GM12878 (cell line): ENCODE results near the gene CIRBP. TPM values are rescaled to one million over a fixed set of nuclear protein-coding genes. Genes with fewer than 3 reads are reported as not detected.
A peak's percentile ranks its signal among the peaks of the same experiment; 100 is the strongest.

Source experiments
- ATAC-seq: fragments of 200-7000 bp; cut with Tn5 transposase; 3 replicates; pipeline ENCODE4 v1.9.1; 2020; ENCODE audit warnings: mild to moderate bottlenecking, moderate library complexity
- BruUV-seq: library from RNA; stranded (reverse); fragments of 400-500 nt; replicated peaks from 2 replicates; lab custom pipeline; 2021; lab: Mats Ljungman, UMichigan
- CTCF ChIA-PET: fragments of 300-600 bp; sonication (Branson Sonifier 250); formaldehyde crosslinking; extraction: SDS; loops from one replicate; lab custom pipeline; 2021; ENCODE audit warnings: inconsistent platforms; lab: Yijun Ruan, JAX
- POLR2A ChIA-PET: fragments of 350-600 bp; formaldehyde crosslinking; extraction: SDS; loops from one replicate; lab custom pipeline; 2021; ENCODE audit warnings: inconsistent platforms; lab: Charles Lee
- RAD21 ChIA-PET: fragments of 300-600 bp; sonication (Branson Sonifier 250); formaldehyde crosslinking; loops from one replicate; lab custom pipeline; 2023; ENCODE audit warnings: antibody characterized with exemption; ENCODE audit not compliant: unreplicated experiment; lab: Charles Lee
- SMC1A ChIA-PET: fragments of 300-600 bp; sonication (Branson Sonifier 250); formaldehyde crosslinking; loops from one replicate; lab custom pipeline; 2023; ENCODE audit not compliant: unreplicated experiment, uncharacterized antibody; lab: Charles Lee
- DNase-seq: peaks from one replicate; pipeline ENCODE4 v3.0.0-alpha.2; 2011; ENCODE audit warnings: low read depth, low spot score
- FAIRE-seq: peaks from 3 replicates; lab custom pipeline; 2011; peaks lifted over from hg19 to GRCh38; lab: Jason Lieb, UNC
- H2AFZ ChIP-seq: 2 replicates; pipeline ENCODE4 v1.6.0; 2011; ENCODE audit warnings: low read depth, low read length, control low read depth; ENCODE audit not compliant: control insufficient read depth
- H3K27ac ChIP-seq: 2 replicates; pipeline ENCODE4 v1.5.1; 2011; ENCODE audit warnings: control low read depth; ENCODE audit not compliant: control insufficient read depth, insufficient read depth
- H3K27me3 ChIP-seq, 2 experiments: replicated peaks in 1 of 2; 2 replicates each; pipeline versions ENCODE4 v1.6.0 to v1.6.1; 2011; ENCODE audit warnings: low read length in 1 of 2; ENCODE audit not compliant: control insufficient read depth in 2 of 2, insufficient read depth in 2 of 2
- H3K36me3 ChIP-seq, 2 experiments: 2 replicates each; pipeline ENCODE4 v1.5.1; 2011; ENCODE audit warnings: low read length in 1 of 2; ENCODE audit not compliant: control insufficient read depth in 2 of 2, insufficient read depth in 2 of 2
- H3K4me1 ChIP-seq: 2 replicates; pipeline ENCODE4 v1.6.1; 2011; ENCODE audit warnings: mild to moderate bottlenecking, low read length, moderate library complexity, mixed read lengths; ENCODE audit not compliant: control insufficient read depth, insufficient read depth
- H3K4me2 ChIP-seq: 2 replicates; pipeline ENCODE4 v1.6.0; 2011; ENCODE audit warnings: control low read depth; ENCODE audit not compliant: control insufficient read depth, insufficient read depth
- H3K4me3 ChIP-seq: fragments of 200-600 bp; sonication (generic); 2 replicates; pipeline ENCODE4 v1.5.1; 2016
- H3K79me2 ChIP-seq: 2 replicates; pipeline ENCODE4 v1.6.0; 2011; ENCODE audit warnings: low read length; ENCODE audit not compliant: control insufficient read depth, insufficient read depth
- H3K9ac ChIP-seq: 2 replicates; pipeline ENCODE4 v1.8.0; 2011; ENCODE audit warnings: low read length, control low read depth, mixed read lengths; ENCODE audit not compliant: control insufficient read depth, insufficient read depth
- H3K9me3 ChIP-seq: replicated peaks from 3 replicates; pipeline ENCODE4 v1.5.1; 2011; ENCODE audit warnings: mild to moderate bottlenecking, low read length; ENCODE audit not compliant: control insufficient read depth, insufficient read depth
- H4K20me1 ChIP-seq: 2 replicates; pipeline ENCODE4 v1.6.0; 2011; ENCODE audit not compliant: control insufficient read depth, insufficient read depth
- EGR1 ChIP-seq, 2 experiments: IDR thresholded peaks; 1 replicate in 1 of 2; 2 replicates in 1 of 2; pipeline ENCODE4 v1.6.1; 2011 to 2012; ENCODE audit warnings: low read depth in 2 of 2, low read length in 2 of 2, borderline replicate concordance in 1 of 2, mild to moderate bottlenecking in 1 of 2, moderate library complexity in 1 of 2
- ZNF687 ChIP-seq: fragments of 450-650 bp; IDR thresholded peaks from 2 replicates; pipeline ENCODE4 v1.6.1; 2017; ENCODE audit warnings: mild to moderate bottlenecking, moderate library complexity
- WGBS: methylation state at CpG from one replicate; pipeline ENCODE4 v1.1.6; 2016; ENCODE audit warnings: low lambda C conversion rate; ENCODE audit not compliant: insufficient replicate concordance, insufficient coverage; ENCODE audit errors: missing lambda C conversion rate; 5-methylcytosine and 5-hydroxymethylcytosine counted together
- in situ Hi-C: fragments of 300-500 bp; cut with MboI; formaldehyde crosslinking; loops from 9 replicates; pipeline ENCODE4 v1.14.3; 2018; ENCODE audit warnings: mixed read lengths
- intact Hi-C: fragments of 100-400 bp; cut with micrococcal nuclease; formaldehyde crosslinking; loops from one replicate; pipeline ENCODE4 v1.14.2; 2022; ENCODE audit not compliant: unreplicated experiment
- polyA plus RNA-seq, 11 experiments: library from polyadenylated mRNA; depleted of rRNA in 4 of 11; unstranded in 6 of 11; stranded (reverse) in 5 of 11; fragments of >200 nt; fragmentation: Nextera tagmentation in 4 of 11; fragmentation: Illumina TruSeq in 1 of 11; extraction: Ambion mirVana in 4 of 11; extraction: Trizol in 1 of 11; gene quantifications; 1 replicate in 1 of 11; 2 replicates in 10 of 11; pipeline versions ENCODE4 v1.2.1 to v1.2.3, GENCODE V29; 2011 to 2016; ENCODE audit warnings: inconsistent platforms in 2 of 11, missing spikeins in 2 of 11, low read depth in 1 of 11
- total RNA-seq, 4 experiments: library from RNA; depleted of rRNA in 3 of 4; stranded (reverse); fragments of >200 nt in 3 of 4; fragmentation: Illumina TruSeq in 1 of 4; extraction: Trizol in 1 of 4; gene quantifications; 2 replicates each; pipeline versions ENCODE4 v1.2.1 to v1.2.3, GENCODE V29; 2013 to 2021

CIRBP gene
- total and polyA plus RNA-seq, 10 of the 15 experiments (the other 5 are each of a cell fraction or from before 2014, with no cell fraction given) = 27.6 to 335 (median 229) TPM

DNA sequence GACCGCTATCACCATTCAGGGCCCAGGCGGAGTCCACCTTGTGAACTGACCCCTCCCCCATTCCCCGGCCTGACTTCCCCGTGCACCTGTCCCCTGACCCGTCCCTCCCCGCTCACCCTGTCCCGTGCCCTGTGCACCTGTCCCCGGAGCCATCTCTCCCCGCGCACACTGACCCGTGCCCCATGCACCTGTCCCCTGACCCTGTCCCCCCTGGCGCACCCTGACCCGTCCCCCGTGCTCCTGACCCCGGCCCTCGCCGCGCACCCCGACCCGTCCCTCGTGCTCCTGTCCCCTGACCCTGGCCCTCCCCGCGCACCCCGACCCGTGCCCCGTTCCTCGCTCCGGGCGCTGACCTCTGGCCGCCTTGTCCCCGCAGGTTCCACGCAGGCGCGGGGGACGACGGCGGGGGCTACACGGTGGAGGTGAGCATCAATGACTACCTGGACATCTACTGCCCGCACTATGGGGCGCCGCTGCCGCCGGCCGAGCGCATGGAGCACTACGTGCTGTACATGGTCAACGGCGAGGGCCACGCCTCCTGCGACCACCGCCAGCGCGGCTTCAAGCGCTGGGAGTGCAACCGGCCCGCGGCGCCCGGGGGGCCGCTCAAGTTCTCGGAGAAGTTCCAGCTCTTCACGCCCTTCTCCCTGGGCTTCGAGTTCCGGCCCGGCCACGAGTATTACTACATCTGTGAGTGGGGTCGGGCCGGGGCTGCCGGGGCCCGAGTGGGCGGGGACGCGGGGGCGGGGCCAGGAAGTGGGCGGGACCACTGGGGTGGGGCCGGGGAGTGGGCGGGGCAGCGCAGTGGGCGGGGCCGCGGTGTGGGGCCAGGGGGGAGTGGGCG lies 26.3 kb downstream of the CIRBP start:
- Histone ChIP-seq H3K9me3 (no peaks in the 10 kb centered on the region), H3K36me3 (no peaks in the 10 kb centered on the region), H3K4me3 (no peak overlapping the region), H4K20me1 (no peaks in the 10 kb centered on the region), H3K4me2 (0 out of 2 replicates have a peak overlapping the region, but pooled peaks have one; percentile 25), H3K79me2 (no peaks in the 10 kb centered on the region), H3K9ac (no peak overlapping the region), H2AFZ (no peak overlapping the region), H3K4me1 (peaks cover 16% of the 10 kb centered on the region), H3K27me3 (no peaks in the 10 kb centered on the region), H3K27ac (no peak overlapping the region)
- POLR2A ChIA-PET = no interaction called here
- ATAC-seq = peak; percentile 38; the same call in 2 of the 3 replicates
- CTCF ChIA-PET = no interaction called here
- SMC1A ChIA-PET = no interaction called here
- BruUV-seq = no TSS peak
- in situ Hi-C loops (no loop called here), intact Hi-C loops (no loop called here)
- no peak for FAIRE-seq
- RAD21 ChIA-PET = no interaction called here
- DNase-seq = no peak
- 44% methylated on average over 28 of the region's 82 CpGs for WGBS
- TF ChIP-seq EGR1 (IDR thresholded peaks at IDR 0.05; ENCODE audit: borderline replicate concordance in 1 of 2, low read depth in 2 of 2, low read length in 2 of 2) (peak in 1 of 2 experiments; percentile 52; a peak in 2 of 3 replicates), ZNF687 (no peak)
